HepG2 (cell line): ENCODE data around the gene SFT2D1. TPM values are rescaled to one million over a fixed set of nuclear protein-coding genes. Genes with fewer than 3 reads are reported as not detected.
A peak's percentile ranks its signal among the peaks of the same experiment; 100 is the strongest.

Source experiments
- IRF2 ChIP-seq: IDR thresholded peaks from 2 replicates; pipeline ENCODE4 v1.6.1; 2018; ENCODE audit warnings: missing genetic modification reagents, missing compliant biosample characterization
- NFYC ChIP-seq: IDR thresholded peaks from 2 replicates; pipeline ENCODE4 v1.6.1; 2016; ENCODE audit warnings: missing genetic modification reagents, missing compliant biosample characterization
- PLRG1 ChIP-seq: fragments of 450-650 bp; conservative IDR thresholded peaks from 2 replicates; pipeline ENCODE4 v1.6.1; 2016
- SAP130 ChIP-seq: IDR thresholded peaks from 2 replicates; pipeline ENCODE4 v1.6.1; 2016; ENCODE audit warnings: low read depth
- SOX6 ChIP-seq, 2 experiments: fragments of 450-650 bp in 1 of 2; sonication (generic) in 1 of 2; formaldehyde crosslinking in 1 of 2; IDR thresholded peaks; 2 replicates each; pipeline versions ENCODE4 v1.4.0 to v1.6.1; 2017 to 2020; ENCODE audit warnings: antibody characterized with exemption in 1 of 2, mild to moderate bottlenecking in 1 of 2, missing genetic modification reagents in 1 of 2
- SP5 ChIP-seq: IDR thresholded peaks from 2 replicates; pipeline ENCODE4 v1.6.1; 2016; ENCODE audit warnings: low read depth, borderline replicate concordance
- TGIF2 ChIP-seq: IDR thresholded peaks from 2 replicates; pipeline ENCODE4 v1.6.1; 2016; ENCODE audit warnings: control low read depth, missing compliant biosample characterization
- YEATS2 ChIP-seq: sonication (generic); formaldehyde crosslinking; IDR thresholded peaks from 2 replicates; pipeline ENCODE4 v1.4.0; 2020; ENCODE audit warnings: missing genetic modification reagents, borderline replicate concordance
- ZNF615 ChIP-seq: sonication (generic); formaldehyde crosslinking; IDR thresholded peaks from 2 replicates; pipeline ENCODE4 v1.5.0; 2020; ENCODE audit warnings: mild to moderate bottlenecking, missing genetic modification reagents, borderline replicate concordance
- ZNF773 ChIP-seq: sonication (generic); formaldehyde crosslinking; IDR thresholded peaks from 2 replicates; pipeline ENCODE4 v1.4.0; 2020; ENCODE audit warnings: missing genetic modification reagents, borderline replicate concordance
- polyA plus RNA-seq, 8 experiments: library from polyadenylated mRNA; depleted of rRNA in 3 of 8; stranded (reverse) in 7 of 8; unstranded in 1 of 8; fragments of >200 nt; fragmentation: Illumina TruSeq in 4 of 8; extraction: Trizol in 4 of 8; gene quantifications; 2 replicates each; pipeline versions ENCODE4 v1.2.1 to v1.2.3, GENCODE V29; 2011 to 2016; ENCODE audit warnings: low read depth in 4 of 8, missing spikeins in 1 of 8, mixed read lengths in 1 of 8; ENCODE audit not compliant: insufficient read depth in 1 of 8
- total RNA-seq, 5 experiments: library from RNA; depleted of rRNA; stranded (reverse); fragments of >200 nt; fragmentation: Illumina TruSeq; extraction: Trizol; gene quantifications; 2 replicates each; pipeline ENCODE4 v1.2.3, GENCODE V29; 2016; ENCODE audit warnings: low read depth in 1 of 5
- TF ChIP-seq, protein P1 (sequence below): sonication (generic); formaldehyde crosslinking; conservative IDR thresholded peaks from 2 replicates; pipeline ENCODE4 v1.4.0; 2020; ENCODE audit warnings: mild to moderate bottlenecking, missing genetic modification reagents, moderate library complexity
- TF ChIP-seq, protein P2 (sequence below): sonication (generic); formaldehyde crosslinking; IDR thresholded peaks from 2 replicates; pipeline ENCODE4 v1.5.0; 2020; ENCODE audit warnings: mild to moderate bottlenecking, missing genetic modification reagents, borderline replicate concordance
- TF ChIP-seq, protein P3 (sequence below): sonication (generic); formaldehyde crosslinking; IDR thresholded peaks from 2 replicates; pipeline ENCODE4 v1.8.1; 2023; ENCODE audit warnings: mild to moderate bottlenecking, moderate library complexity, missing genetic modification reagents
- TF ChIP-seq, protein P4 (sequence below): sonication (generic); formaldehyde crosslinking; IDR thresholded peaks from 2 replicates; pipeline ENCODE4 v1.4.0; 2020; ENCODE audit warnings: low read depth, mild to moderate bottlenecking, missing genetic modification reagents

Gene SFT2D1
- total and polyA plus RNA-seq, 2 of the 13 experiments (the other 11 are each of a cell fraction or from before 2014, with no cell fraction given), result 115 to 147 TPM

DNA sequence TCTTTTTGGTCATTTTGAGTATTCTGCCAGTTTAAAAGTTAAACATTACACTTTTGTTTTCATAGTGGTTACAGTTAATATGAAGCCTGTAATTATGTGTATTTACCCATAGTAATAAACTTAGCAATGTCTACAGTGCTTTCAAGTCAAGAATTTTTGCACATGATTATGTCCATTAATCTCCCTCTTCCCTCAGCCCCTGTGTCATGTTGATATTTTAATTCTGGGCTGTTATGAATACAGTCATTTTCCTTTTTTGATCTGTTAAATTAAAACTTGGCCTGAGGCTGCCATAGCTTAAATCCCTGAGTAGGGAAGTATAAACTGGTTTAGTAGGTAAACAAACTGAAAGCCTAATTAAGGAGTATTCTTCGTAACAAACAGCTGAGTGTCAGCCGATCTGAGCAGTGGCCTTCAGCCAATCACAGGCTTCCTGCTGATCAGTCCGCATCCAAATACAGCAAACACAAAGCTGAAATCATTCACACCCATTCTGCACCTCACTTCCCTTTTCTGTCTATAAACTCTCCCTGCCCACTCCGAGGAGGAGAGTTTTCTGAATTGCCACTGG lies 9.5 kb upstream of the SFT2D1 start (continued):
- TF ChIP-seq, protein P1, sequence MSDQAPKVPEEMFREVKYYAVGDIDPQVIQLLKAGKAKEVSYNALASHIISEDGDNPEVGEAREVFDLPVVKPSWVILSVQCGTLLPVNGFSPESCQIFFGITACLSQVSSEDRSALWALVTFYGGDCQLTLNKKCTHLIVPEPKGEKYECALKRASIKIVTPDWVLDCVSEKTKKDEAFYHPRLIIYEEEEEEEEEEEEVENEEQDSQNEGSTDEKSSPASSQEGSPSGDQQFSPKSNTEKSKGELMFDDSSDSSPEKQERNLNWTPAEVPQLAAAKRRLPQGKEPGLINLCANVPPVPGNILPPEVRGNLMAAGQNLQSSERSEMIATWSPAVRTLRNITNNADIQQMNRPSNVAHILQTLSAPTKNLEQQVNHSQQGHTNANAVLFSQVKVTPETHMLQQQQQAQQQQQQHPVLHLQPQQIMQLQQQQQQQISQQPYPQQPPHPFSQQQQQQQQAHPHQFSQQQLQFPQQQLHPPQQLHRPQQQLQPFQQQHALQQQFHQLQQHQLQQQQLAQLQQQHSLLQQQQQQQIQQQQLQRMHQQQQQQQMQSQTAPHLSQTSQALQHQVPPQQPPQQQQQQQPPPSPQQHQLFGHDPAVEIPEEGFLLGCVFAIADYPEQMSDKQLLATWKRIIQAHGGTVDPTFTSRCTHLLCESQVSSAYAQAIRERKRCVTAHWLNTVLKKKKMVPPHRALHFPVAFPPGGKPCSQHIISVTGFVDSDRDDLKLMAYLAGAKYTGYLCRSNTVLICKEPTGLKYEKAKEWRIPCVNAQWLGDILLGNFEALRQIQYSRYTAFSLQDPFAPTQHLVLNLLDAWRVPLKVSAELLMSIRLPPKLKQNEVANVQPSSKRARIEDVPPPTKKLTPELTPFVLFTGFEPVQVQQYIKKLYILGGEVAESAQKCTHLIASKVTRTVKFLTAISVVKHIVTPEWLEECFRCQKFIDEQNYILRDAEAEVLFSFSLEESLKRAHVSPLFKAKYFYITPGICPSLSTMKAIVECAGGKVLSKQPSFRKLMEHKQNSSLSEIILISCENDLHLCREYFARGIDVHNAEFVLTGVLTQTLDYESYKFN (CRISPR knock-in tag), result peak; percentile 78
- peak; percentile 21; the same call in 1 of the 2 replicates for TF ChIP-seq IRF2 (CRISPR knock-in tag)
- TF ChIP-seq TGIF2, result peak; percentile 71; the same call in 1 of the 2 replicates
- no peak for TF ChIP-seq ZNF773 (CRISPR knock-in tag)
- no peak for TF ChIP-seq PLRG1
- TF ChIP-seq ZNF615 (CRISPR knock-in tag), result no peak
- peak; percentile 74 for TF ChIP-seq NFYC (CRISPR knock-in tag)
- TF ChIP-seq SAP130 (CRISPR knock-in tag), result peak; percentile 67
- TF ChIP-seq, protein P2, sequence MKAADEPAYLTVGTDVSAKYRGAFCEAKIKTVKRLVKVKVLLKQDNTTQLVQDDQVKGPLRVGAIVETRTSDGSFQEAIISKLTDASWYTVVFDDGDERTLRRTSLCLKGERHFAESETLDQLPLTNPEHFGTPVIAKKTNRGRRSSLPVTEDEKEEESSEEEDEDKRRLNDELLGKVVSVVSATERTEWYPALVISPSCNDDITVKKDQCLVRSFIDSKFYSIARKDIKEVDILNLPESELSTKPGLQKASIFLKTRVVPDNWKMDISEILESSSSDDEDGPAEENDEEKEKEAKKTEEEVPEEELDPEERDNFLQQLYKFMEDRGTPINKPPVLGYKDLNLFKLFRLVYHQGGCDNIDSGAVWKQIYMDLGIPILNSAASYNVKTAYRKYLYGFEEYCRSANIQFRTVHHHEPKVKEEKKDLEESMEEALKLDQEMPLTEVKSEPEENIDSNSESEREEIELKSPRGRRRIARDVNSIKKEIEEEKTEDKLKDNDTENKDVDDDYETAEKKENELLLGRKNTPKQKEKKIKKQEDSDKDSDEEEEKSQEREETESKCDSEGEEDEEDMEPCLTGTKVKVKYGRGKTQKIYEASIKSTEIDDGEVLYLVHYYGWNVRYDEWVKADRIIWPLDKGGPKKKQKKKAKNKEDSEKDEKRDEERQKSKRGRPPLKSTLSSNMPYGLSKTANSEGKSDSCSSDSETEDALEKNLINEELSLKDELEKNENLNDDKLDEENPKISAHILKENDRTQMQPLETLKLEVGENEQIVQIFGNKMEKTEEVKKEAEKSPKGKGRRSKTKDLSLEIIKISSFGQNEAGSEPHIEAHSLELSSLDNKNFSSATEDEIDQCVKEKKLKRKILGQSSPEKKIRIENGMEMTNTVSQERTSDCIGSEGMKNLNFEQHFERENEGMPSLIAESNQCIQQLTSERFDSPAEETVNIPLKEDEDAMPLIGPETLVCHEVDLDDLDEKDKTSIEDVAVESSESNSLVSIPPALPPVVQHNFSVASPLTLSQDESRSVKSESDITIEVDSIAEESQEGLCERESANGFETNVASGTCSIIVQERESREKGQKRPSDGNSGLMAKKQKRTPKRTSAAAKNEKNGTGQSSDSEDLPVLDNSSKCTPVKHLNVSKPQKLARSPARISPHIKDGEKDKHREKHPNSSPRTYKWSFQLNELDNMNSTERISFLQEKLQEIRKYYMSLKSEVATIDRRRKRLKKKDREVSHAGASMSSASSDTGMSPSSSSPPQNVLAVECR (CRISPR knock-in tag), result peak; percentile 42; the same call in 1 of the 2 replicates
- peak; percentile 88 for TF ChIP-seq SP5 (CRISPR knock-in tag)
- TF ChIP-seq YEATS2 (CRISPR knock-in tag), result no peak
- TF ChIP-seq, protein P3, sequence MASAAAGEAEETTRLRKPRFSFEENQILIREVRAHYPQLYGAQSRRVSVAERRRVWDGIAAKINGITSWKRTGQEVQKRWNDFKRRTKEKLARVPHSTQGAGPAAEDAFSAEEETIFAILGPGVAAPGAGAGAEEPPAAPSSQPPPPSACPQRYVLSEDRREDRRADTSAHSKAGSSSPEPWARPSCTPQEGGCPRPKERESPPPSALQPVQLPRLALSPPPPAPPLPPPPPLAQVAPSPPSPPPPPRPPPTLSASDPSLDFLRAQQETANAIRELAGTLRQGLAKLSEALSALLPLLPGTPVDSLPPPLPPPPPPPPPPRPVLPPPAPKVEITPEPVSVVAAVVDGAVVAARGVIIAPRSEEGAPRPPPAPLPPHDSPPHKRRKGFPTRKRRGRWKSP (CRISPR knock-in tag), result no peak
- TF ChIP-seq, protein P4, sequence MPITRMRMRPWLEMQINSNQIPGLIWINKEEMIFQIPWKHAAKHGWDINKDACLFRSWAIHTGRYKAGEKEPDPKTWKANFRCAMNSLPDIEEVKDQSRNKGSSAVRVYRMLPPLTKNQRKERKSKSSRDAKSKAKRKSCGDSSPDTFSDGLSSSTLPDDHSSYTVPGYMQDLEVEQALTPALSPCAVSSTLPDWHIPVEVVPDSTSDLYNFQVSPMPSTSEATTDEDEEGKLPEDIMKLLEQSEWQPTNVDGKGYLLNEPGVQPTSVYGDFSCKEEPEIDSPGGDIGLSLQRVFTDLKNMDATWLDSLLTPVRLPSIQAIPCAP (CRISPR knock-in tag), result no peak
- no peak for TF ChIP-seq SOX6 (IDR thresholded peaks at IDR 0.05)
- TF ChIP-seq SOX6 (CRISPR knock-in tag; IDR thresholded peaks at IDR 0.05), result peak; percentile 72
